Naive B cell (primary cell): Measurements from ENCODE around the gene HEXIM2. TPM values are rescaled to one million over a fixed set of nuclear protein-coding genes. Genes with fewer than 3 reads are reported as not detected.
"Not testable (repeated sequence)": the region's sequence is repeated elsewhere in the genome, so short reads cannot be mapped to it uniquely, and the experiment has no call there.

Source experiments
- ATAC-seq, 2 donors: fragments of 150-1000 bp; cut with Tn5 transposase; 2 replicates each; pipeline ENCODE4 v1.10.0; 2021; ENCODE audit warnings: low read depth in 2 of 2, mild to moderate bottlenecking in 2 of 2, moderate library complexity in 2 of 2
- DNase-seq: peaks from one replicate; pipeline ENCODE4 v3.0.0; 2022
- H3K27ac Mint-ChIP-seq, 6 donors: one replicate each; pipeline ENCODE4 v1.8.0; 2020 to 2022; ENCODE audit warnings: mild to moderate bottlenecking in 6 of 6, mixed read lengths in 6 of 6, moderate library complexity in 5 of 6, inconsistent platforms in 2 of 6
- H3K27me3 Mint-ChIP-seq, 3 donors: one replicate each; pipeline ENCODE4 v1.8.0; 2021 to 2022; ENCODE audit warnings: mixed read lengths in 3 of 3, mild to moderate bottlenecking in 1 of 3
- H3K36me3 Mint-ChIP-seq, 2 donors: one replicate each; pipeline ENCODE4 v1.8.0; 2020 to 2022; ENCODE audit warnings: mixed read lengths in 2 of 2, inconsistent platforms in 1 of 2, mild to moderate bottlenecking in 1 of 2
- H3K4me1 Mint-ChIP-seq, 3 donors: one replicate each; pipeline ENCODE4 v1.8.0; 2020 to 2022; ENCODE audit warnings: mixed read lengths in 3 of 3, inconsistent platforms in 1 of 3, mild to moderate bottlenecking in 1 of 3, moderate library complexity in 1 of 3
- H3K4me3 Mint-ChIP-seq, 8 donors: one replicate each; pipeline ENCODE4 v1.8.0; 2020 to 2022; ENCODE audit warnings: mild to moderate bottlenecking in 8 of 8, mixed read lengths in 8 of 8, moderate library complexity in 8 of 8, inconsistent platforms in 2 of 8
- H3K9me3 Mint-ChIP-seq, 7 donors: one replicate each; pipeline ENCODE4 v1.8.0; 2020 to 2022; ENCODE audit warnings: mixed read lengths in 7 of 7, mild to moderate bottlenecking in 5 of 7, inconsistent platforms in 2 of 7, moderate library complexity in 1 of 7
- polyA plus RNA-seq, 6 donors: library from polyadenylated mRNA; unstranded; fragments of 300-500 nt; fragmentation: Illumina TruSeq; gene quantifications; one replicate each; pipeline ENCODE4 v1.2.3, GENCODE V29; 2021; ENCODE audit warnings: low read depth in 6 of 6

The HEXIM2 gene
- polyA plus RNA-seq, 6 donors from 2014 or later = 2.1 to 6.7 (median 4.3) TPM

DNA sequence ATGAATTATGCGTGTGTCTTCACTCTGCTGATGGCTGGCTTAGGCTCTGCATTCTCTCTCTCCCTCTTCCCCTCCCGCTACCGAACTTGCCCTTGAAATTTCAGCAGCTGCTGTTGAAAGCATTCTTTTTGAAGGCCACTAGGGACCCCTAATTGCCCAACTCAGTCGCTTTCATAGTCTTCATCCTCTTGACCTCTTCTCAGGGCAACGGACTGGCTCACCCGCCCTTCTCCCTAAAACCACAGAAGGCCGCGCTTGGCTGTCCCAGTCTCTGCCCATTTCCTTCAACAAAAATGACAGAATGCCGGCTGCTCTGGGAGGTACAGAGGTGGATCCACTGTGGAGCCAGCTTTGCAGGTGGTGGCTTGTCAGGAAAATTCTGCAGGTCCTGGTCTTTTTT, 39.0 kb downstream of the HEXIM2 start:
- Mint-ChIP-seq H3K36me3 (no peaks in the 10 kb centered on the region), H3K27ac (no peak overlapping the region), H3K27me3 (no peaks in the 10 kb centered on the region), H3K4me1 (peaks cover 0 to 7% (median 7%) of the 10 kb centered on the region in 3 donors), H3K4me3 (no peak overlapping the region), H3K9me3 (no peaks in the 10 kb centered on the region)
- DNase-seq (no peak), ATAC-seq (no peak)

DNA sequence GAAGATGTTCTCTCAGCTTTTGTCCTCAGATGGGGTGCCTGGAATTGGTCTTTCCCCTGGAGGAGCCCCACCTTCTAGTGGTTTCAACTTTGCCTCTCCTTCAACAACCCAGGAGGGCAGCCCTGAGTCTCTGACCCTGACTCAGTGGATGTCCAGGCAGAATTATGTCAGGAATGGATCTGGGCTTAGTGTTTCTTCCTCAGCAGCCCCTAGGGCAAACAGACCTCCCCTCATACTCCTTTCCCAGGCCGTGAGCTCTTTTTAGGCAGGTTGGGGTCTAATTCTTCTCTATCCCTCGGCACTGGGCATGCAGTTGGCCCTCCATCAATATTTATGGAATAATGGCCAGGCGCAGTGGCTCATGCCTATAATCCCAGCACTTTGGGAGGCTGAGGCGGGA, 39.8 kb downstream of the HEXIM2 start:
- H3K9me3 Mint-ChIP-seq = no peaks in the 10 kb centered on the region
- peak overlapping the region in 1 of 6 donors; percentile 26 for H3K27ac Mint-ChIP-seq
- ATAC-seq = no peak

DNA sequence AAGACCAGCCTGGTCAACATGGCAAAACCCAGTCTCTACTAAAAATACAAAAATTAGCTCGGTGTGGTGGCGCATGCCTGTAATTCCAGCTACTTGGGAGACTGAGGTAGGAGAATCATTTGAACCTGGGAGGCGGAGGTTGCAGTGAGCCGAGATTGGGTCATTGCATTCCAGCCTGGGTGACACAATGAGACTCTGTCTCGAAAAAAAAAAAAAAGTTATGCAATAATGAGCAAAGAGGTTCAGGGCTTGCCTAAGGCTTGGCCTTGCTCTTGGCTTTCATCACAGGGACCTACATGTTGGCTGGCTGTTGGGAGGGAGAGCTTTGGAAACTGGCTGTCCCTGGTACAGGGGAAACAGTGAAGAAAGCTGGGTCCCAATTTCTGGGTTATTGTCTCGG, 40.2 kb downstream of the HEXIM2 start:
- H3K27ac Mint-ChIP-seq, H3K4me1 Mint-ChIP-seq, H3K9me3 Mint-ChIP-seq, H3K27me3 Mint-ChIP-seq, H3K36me3 Mint-ChIP-seq, ATAC-seq, DNase-seq, H3K4me3 Mint-ChIP-seq: not testable (repeated sequence)

More for the DNA sequence above, 39.8 kb downstream of the HEXIM2 start:
- DNase-seq = no peak
- Mint-ChIP-seq H3K36me3 (no peaks in the 10 kb centered on the region), H3K27me3 (no peaks in the 10 kb centered on the region), H3K4me1 (peaks cover 0 to 7% (median 7%) of the 10 kb centered on the region in 3 donors), H3K4me3 (no peak overlapping the region)

DNA sequence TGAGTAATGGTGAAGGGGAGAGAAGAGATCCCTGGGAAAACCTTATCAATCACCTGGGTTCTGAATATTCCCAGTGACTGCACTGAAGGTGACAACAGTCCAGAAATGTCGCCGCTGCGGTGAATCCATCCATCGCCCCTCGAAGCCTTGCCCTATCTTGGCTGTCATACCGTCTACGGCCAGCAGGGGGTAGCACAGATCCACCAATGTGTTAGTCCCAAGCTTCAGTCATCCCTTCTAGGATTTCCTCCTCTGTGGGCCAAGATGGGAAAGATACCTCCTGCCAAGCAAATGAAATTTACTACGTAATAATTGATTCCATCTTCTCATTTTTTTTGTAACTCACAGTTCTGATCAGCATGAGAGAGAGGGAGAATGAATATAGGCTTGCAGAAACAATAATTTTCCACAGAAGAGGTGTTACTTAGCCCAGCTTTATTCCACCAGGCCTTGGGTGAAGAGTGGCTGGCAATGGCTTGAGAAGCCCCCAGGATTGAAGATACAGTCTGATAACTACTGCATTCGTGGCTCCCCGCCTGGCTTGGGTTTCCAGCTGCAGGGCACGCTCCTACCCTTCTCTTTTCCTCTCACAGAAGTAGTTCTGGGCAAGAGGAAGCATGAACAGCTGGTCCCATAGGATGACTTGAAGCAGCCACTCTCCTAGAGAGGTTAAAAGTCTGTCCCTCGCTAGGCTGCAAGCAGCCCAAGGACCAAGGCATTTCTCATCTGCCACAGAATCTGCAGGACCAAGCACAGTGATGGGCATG, 57.4 kb downstream of the HEXIM2 start:
- DNase-seq (peak; percentile 82), ATAC-seq (peak; percentile 4 to 14)
- Mint-ChIP-seq H3K9me3 (no peaks in the 10 kb centered on the region), H3K27me3 (no peaks in the 10 kb centered on the region), H3K36me3 (peaks cover 5 to 6% of the 10 kb centered on the region in 2 donors), H3K27ac (peak overlapping the region; percentile 52 to 100 (median 84)), H3K4me1 (peaks cover 37 to 45% (median 43%) of the 10 kb centered on the region in 3 donors), H3K4me3 (peak overlapping the region in 6 of 8 donors; percentile 19 to 93 (median 66))

Other genes with a start within 250 kb of the HEXIM2 start
- under 1 TPM in 5 of 6 donors, not detected in 1; 0.30 to 0.83 (median 0.66) TPM for gene GFAP, start 246.4 kb upstream of the HEXIM2 start, polyA plus RNA-seq
- gene KIF18B, start 214.1 kb upstream of the HEXIM2 start, polyA plus RNA-seq = not detected
- not detected for gene C1QL1, start 193.6 kb upstream of the HEXIM2 start, polyA plus RNA-seq
- 10 to 100 TPM in 4 of 6 donors, 1 to 10 TPM in 2; 3.1 to 15.5 (median 11.1) TPM for gene DCAKD, start 110.2 kb upstream of the HEXIM2 start, polyA plus RNA-seq
- 10 to 100 TPM; 29.2 to 98.6 (median 55.5) TPM for gene NMT1, start 100.6 kb upstream of the HEXIM2 start, polyA plus RNA-seq
- gene PLCD3, start 29.4 kb upstream of the HEXIM2 start, polyA plus RNA-seq = not detected
- 10 to 100 TPM; 15.4 to 27.1 (median 20.4) TPM for gene ACBD4, start 26.2 kb upstream of the HEXIM2 start, polyA plus RNA-seq
- 1 to 10 TPM; 3.2 to 5.3 (median 4.1) TPM for gene HEXIM1, start 13.4 kb upstream of the HEXIM2 start, polyA plus RNA-seq
- 10 to 100 TPM; 16.9 to 47.0 (median 22.3) TPM for gene FMNL1, start 60.0 kb downstream of the HEXIM2 start, polyA plus RNA-seq
- gene SPATA32, start 100.2 kb downstream of the HEXIM2 start, polyA plus RNA-seq = 1 to 10 TPM in 1 of 6 donors, under 1 TPM in 4, not detected in 1; 0.16 to 4.6 (median 0.31) TPM
- 10 to 100 TPM; 13.3 to 38.9 (median 19.1) TPM for gene MAP3K14, start 155.1 kb downstream of the HEXIM2 start, polyA plus RNA-seq